Gastroesophageal sphincter (tissue), 3 donors: ENCODE measurements around the gene CLK3.

Experiments used
- EP300 ChIP-seq: sonication (generic); formaldehyde crosslinking; IDR thresholded peaks from one replicate; pipeline ENCODE4 v1.6.1; 2017; ENCODE audit warnings: antibody characterized with exemption, mild to moderate bottlenecking
- POLR2A ChIP-seq, 2 donors: fragments of 450-650 bp; IDR thresholded peaks; one replicate each; pipeline ENCODE4 v1.6.1; 2017; ENCODE audit warnings: antibody characterized with exemption in 2 of 2, mild to moderate bottlenecking in 2 of 2, moderate library complexity in 1 of 2
- POLR2AphosphoS5 ChIP-seq: sonication (generic); formaldehyde crosslinking; IDR thresholded peaks from one replicate; pipeline ENCODE4 v1.6.1; 2017; ENCODE audit warnings: antibody characterized with exemption
- TF ChIP-seq, protein P1 (sequence below), 4 experiments: fragments of 200-600 bp in 2 of 4; fragments of 450-650 bp in 2 of 4; sonication (generic) in 1 of 4; IDR thresholded peaks; one replicate each; pipeline ENCODE4 v1.5.1; 2017 to 2019; ENCODE audit warnings: antibody characterized with exemption in 4 of 4, mild to moderate bottlenecking in 2 of 4, moderate library complexity in 2 of 4

- TF ChIP-seq, protein P1, sequence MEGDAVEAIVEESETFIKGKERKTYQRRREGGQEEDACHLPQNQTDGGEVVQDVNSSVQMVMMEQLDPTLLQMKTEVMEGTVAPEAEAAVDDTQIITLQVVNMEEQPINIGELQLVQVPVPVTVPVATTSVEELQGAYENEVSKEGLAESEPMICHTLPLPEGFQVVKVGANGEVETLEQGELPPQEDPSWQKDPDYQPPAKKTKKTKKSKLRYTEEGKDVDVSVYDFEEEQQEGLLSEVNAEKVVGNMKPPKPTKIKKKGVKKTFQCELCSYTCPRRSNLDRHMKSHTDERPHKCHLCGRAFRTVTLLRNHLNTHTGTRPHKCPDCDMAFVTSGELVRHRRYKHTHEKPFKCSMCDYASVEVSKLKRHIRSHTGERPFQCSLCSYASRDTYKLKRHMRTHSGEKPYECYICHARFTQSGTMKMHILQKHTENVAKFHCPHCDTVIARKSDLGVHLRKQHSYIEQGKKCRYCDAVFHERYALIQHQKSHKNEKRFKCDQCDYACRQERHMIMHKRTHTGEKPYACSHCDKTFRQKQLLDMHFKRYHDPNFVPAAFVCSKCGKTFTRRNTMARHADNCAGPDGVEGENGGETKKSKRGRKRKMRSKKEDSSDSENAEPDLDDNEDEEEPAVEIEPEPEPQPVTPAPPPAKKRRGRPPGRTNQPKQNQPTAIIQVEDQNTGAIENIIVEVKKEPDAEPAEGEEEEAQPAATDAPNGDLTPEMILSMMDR (IDR thresholded peaks at IDR 0.05) = no peak
- no peak for TF ChIP-seq POLR2A (IDR thresholded peaks at IDR 0.05)
- no peak for TF ChIP-seq POLR2AphosphoS5
- TF ChIP-seq EP300 = no peak
Observed at GRCh38 chr15:74610302-74610951, 5.2 kb upstream of the CLK3 start.
